Fibroblast of villous mesenchyme (primary cell): ENCODE measurements around the gene STAT4. TPM values are rescaled to one million over a fixed set of nuclear protein-coding genes. Genes with fewer than 3 reads are reported as not detected.
A peak's percentile ranks its signal among the peaks of the same experiment; 100 is the strongest.

Experiments
- DNase-seq: peaks from one replicate; pipeline ENCODE4 v3.0.0-alpha.2; 2010; ENCODE audit warnings: low read depth
- H3K4me3 ChIP-seq: 2 replicates; pipeline ENCODE4 v1.5.1; 2011; ENCODE audit warnings: low read depth, mild to moderate bottlenecking, low read length
- total RNA-seq: library from RNA; depleted of rRNA; stranded (reverse); fragments of >200 nt; gene quantifications from 2 replicates; pipeline ENCODE4 v1.2.3, GENCODE V29; 2012
- TF ChIP-seq, protein P1 (sequence below): IDR thresholded peaks from 2 replicates; pipeline ENCODE4 v1.5.1; 2012; ENCODE audit warnings: low read depth, mild to moderate bottlenecking, low read length; ENCODE audit not compliant: insufficient read depth

The STAT4 gene
- total RNA-seq, 1 donor: 2.6 TPM

DNA sequence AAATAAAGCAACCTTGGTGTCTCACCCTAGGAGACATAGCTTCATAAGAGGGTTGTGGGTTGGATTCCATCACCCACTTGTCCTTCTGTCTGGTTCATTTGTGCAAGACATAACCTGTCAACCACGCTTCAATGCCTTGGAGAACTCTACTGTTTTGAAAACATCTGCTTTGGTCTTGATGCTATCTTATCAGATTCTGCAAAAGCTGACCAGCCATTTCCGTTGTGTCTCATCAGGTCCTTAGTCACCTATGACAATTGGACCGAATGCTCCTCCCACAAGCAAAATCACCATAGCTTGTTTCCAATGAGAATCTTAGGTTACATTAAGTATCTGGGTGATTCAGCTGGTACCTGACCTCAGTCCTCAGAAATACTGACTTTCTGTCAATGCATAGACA lies 35.4 kb downstream of the STAT4 start:
- no peak overlapping the region for H3K4me3 ChIP-seq
- TF ChIP-seq, protein P1, sequence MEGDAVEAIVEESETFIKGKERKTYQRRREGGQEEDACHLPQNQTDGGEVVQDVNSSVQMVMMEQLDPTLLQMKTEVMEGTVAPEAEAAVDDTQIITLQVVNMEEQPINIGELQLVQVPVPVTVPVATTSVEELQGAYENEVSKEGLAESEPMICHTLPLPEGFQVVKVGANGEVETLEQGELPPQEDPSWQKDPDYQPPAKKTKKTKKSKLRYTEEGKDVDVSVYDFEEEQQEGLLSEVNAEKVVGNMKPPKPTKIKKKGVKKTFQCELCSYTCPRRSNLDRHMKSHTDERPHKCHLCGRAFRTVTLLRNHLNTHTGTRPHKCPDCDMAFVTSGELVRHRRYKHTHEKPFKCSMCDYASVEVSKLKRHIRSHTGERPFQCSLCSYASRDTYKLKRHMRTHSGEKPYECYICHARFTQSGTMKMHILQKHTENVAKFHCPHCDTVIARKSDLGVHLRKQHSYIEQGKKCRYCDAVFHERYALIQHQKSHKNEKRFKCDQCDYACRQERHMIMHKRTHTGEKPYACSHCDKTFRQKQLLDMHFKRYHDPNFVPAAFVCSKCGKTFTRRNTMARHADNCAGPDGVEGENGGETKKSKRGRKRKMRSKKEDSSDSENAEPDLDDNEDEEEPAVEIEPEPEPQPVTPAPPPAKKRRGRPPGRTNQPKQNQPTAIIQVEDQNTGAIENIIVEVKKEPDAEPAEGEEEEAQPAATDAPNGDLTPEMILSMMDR: no peak
- DNase-seq: no peak

DNA sequence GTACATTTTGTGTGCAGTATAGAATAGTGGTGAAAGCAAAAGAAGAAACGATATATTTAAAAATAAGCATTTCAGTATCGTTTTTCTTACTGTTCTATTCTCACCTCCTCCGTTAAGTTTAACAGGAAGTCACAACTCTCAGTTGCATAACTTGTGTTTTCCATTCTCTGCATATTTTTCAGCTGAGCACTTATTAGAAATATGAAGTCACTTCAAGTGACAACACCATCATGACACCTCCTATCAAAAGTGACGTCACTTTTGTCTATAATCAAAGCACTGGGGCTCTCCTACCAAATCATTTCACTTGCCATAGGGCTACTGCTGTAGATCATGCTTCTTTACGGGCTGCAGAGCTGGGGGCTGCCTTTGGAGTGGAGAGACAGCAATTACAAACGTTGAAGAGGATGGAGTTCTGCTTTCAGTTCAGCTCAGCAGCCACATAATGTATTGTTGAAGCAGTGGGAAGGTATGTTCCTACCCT lies 36.3 kb downstream of the STAT4 start:
- H3K4me3 ChIP-seq: no peak overlapping the region
- peak; percentile 48 for DNase-seq
- TF ChIP-seq, protein P1: no peak

DNA sequence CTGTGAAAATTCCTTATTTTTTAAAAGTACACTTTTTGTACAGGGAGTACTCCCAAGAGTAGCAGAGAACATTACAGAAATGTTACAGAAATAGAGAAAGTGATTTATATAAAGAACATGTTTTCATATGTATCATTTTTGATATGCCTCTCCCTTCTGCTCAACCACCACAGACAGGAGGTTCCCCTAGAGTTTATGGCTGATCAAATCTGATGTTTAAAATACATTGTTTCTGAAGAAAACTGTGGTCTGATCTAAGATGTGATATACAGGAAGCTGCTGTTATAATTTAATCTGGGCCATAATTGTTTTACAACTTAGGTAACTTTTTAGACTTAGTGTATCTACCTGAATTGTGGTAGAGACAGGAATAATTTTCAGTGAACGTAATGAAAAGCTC lies 37.0 kb downstream of the STAT4 start:
- DNase-seq: no peak
- TF ChIP-seq, protein P1: no peak
- H3K4me3 ChIP-seq: no peak overlapping the region

DNA sequence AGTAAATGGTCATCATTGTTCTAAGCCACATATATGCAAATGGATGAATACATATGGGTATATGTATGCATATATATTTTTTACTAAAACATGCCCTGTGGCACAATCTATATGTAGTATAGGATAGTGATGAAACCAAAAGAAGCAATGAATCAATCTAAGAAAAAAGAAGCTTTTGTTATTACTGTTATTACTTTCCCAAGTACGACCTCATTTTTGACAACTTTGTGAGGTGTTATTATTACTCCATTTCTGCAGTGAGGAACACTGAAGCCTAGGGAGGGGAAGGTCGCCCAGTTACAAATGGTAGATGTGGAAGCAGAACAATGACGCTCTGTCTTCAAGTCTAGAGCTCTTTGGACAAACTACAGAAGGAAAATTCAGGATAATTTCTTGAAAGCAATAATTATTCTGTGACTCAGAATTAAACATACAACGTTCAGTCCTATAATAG lies 38.3 kb downstream of the STAT4 start:
- TF ChIP-seq, protein P1: no peak
- DNase-seq: no peak
- no peak overlapping the region for H3K4me3 ChIP-seq

DNA sequence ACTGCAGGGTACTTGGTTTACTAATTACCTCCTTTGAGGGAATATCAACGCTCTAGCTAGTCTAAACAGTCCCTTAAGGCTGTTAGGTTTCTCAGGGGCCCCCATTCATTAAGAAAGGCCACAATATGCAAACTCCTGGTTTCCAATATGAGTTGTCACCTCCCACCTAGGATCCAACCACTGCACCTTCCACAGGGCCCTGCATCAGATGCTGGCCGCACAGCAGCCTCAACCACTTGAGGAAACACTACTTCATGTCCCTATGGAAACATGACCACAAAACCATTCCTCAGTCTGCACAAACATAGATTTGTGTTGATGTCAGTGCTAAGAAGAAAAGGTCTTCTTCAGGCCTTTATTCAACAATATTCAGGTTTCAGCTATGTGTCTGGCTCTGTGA lies 40.9 kb downstream of the STAT4 start:
- DNase-seq: no peak
- TF ChIP-seq, protein P1: no peak
- H3K4me3 ChIP-seq: no peak overlapping the region

DNA sequence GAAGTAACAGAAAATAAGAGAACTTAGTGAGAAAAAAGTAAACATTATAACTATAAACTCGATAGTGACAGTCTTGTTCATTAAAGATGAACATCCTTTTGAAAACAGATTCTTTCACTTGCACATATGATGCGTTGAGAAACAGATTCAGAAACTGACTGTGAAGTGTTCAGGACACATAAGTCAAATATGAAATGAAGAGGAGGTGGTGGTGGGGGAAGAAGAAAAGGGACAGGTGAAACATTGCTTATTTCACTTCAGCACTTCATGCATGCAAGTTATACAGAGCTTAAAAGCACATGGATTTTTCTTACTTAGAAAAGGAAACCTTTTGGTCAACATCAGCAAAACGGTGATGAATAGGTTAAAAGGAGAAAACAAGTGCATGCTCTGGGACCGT lies 42.5 kb downstream of the STAT4 start:
- TF ChIP-seq, protein P1: no peak
- DNase-seq: no peak
- H3K4me3 ChIP-seq: no peak overlapping the region

DNA sequence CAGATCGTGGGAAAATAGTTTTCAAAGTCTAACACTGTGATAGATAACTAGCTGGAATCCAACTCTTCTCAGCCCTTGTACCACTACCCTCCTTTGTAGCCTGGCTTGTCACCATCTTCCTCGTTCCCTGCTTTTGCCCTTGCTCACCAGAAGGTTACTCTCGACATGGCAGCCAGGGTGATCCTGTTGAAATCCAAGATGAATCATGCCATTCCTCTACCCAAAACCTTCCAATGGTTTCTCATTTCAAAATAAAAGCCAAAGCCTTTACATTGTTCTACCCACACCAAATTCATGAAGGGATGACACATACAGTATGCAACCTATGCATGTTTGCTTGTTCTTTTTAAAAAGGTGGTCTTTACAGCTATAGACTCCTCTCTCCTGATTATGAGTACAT lies 45.7 kb downstream of the STAT4 start:
- no peak overlapping the region for H3K4me3 ChIP-seq
- DNase-seq: no peak
- TF ChIP-seq, protein P1: no peak
